ENCODE data around the gene MBD3.
"Not testable (repeated sequence)": the region's sequence is repeated elsewhere in the genome, so short reads cannot be mapped to it uniquely, and the experiment has no call there.

The MBD3 gene

DNA sequence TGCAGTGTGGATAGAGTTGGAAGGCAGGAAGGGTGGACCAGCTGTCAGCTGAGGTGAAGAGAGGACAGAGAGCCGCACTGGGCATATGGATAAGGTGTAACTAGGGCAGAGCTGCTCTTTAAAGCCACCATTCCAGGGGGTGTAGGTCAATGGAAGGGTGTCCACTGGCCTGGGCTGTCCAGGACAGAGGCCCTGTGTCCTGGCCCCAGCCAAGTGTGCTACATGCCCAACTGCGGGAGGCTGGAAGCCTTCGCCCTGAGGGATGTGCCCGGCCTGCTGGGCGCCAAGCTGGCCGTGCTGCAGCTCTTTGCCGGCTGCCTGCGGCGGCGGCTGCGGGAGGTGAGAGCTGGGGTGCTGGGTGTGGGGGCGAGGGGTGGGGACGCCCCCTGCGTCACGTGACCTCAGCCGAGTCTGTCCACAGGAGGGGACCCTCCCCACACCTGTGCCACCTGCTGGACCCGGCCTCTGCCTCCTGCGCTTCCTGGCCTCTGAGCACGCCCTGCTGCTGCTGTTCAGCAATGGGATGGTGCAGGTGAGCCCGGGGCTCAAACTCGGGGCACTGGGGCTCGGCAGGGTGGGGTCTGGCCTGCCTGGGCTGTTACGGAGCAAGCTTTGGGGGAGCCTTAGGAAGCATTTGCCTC lies 59.0 kb downstream of the MBD3 start:
- no peaks in the 10 kb centered on the region for H3K4me1 ChIP-seq (ENCODE audit: control insufficient read depth, insufficient read depth, low read length)
- H3K27me3 ChIP-seq (ENCODE audit: control insufficient read depth, insufficient read depth, low read length) = no peaks in the 10 kb centered on the region
- no peak overlapping the region for H3K4me3 ChIP-seq (ENCODE audit: low read depth, low read length)
- no peaks in the 10 kb centered on the region for H3K9me3 ChIP-seq (ENCODE audit: control insufficient read depth, insufficient read depth, low read length)
- H3K9ac ChIP-seq (ENCODE audit: low read depth, low read length) = no peak overlapping the region
- H3K27ac ChIP-seq (ENCODE audit: low read depth, low read length) = no peak overlapping the region
- H3K36me3 ChIP-seq (ENCODE audit: control insufficient read depth, insufficient read depth, low read length) = no peaks in the 10 kb centered on the region

DNA sequence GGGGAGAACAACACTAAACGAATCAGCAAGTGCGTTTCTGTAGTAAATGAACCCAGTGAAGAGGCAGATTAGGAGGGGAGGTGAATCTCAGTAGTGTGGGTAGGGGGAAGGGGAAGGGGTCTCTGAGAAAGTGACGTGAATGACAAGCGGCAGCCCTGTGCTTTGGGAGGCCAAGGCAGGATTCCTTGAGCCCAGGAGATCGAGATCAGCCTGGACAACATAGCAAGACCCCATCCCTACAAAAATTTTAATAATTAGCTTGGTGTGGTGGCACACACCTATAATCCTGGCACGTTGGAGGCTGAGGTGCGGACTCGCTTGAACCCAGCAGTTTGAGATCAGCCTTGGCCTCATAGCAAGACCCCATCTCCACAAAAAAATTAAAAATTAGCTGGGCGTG lies 60.7 kb downstream of the MBD3 start:
- H3K4me1 ChIP-seq (ENCODE audit: control insufficient read depth, insufficient read depth, low read length) = no peaks in the 10 kb centered on the region
- no peaks in the 10 kb centered on the region for H3K9me3 ChIP-seq (ENCODE audit: control insufficient read depth, insufficient read depth, low read length)
- H3K36me3 ChIP-seq (ENCODE audit: control insufficient read depth, insufficient read depth, low read length) = no peaks in the 10 kb centered on the region
- no peak overlapping the region for H3K27ac ChIP-seq (ENCODE audit: low read depth, low read length)
- H3K4me3 ChIP-seq (ENCODE audit: low read depth, low read length) = no peak overlapping the region
- no peak overlapping the region for H3K9ac ChIP-seq (ENCODE audit: low read depth, low read length)
- H3K27me3 ChIP-seq (ENCODE audit: control insufficient read depth, insufficient read depth, low read length) = no peaks in the 10 kb centered on the region

GRCh38 chr19:1531587-1531986 lies 61.1 kb downstream of the MBD3 start:
- H3K9ac ChIP-seq (ENCODE audit: low read depth, low read length) = no peak overlapping the region

GRCh38 chr19:1530856-1531255 lies 61.8 kb downstream of the MBD3 start:
- not testable (repeated sequence) for H3K9me3 ChIP-seq (ENCODE audit: control insufficient read depth, insufficient read depth, low read length); H3K27me3 ChIP-seq (ENCODE audit: control insufficient read depth, insufficient read depth, low read length); H3K36me3 ChIP-seq (ENCODE audit: control insufficient read depth, insufficient read depth, low read length); H3K4me3 ChIP-seq (ENCODE audit: low read depth, low read length); H3K9ac ChIP-seq (ENCODE audit: low read depth, low read length); H3K27ac ChIP-seq (ENCODE audit: low read depth, low read length); H3K4me1 ChIP-seq (ENCODE audit: control insufficient read depth, insufficient read depth, low read length)

More at GRCh38 chr19:1531587-1531986, 61.1 kb downstream of the MBD3 start:
- no peaks in the 10 kb centered on the region for H3K9me3 ChIP-seq (ENCODE audit: control insufficient read depth, insufficient read depth, low read length)
- no peak overlapping the region for H3K4me3 ChIP-seq (ENCODE audit: low read depth, low read length)
- no peaks in the 10 kb centered on the region for H3K27me3 ChIP-seq (ENCODE audit: control insufficient read depth, insufficient read depth, low read length)
- no peaks in the 10 kb centered on the region for H3K4me1 ChIP-seq (ENCODE audit: control insufficient read depth, insufficient read depth, low read length)
- no peaks in the 10 kb centered on the region for H3K36me3 ChIP-seq (ENCODE audit: control insufficient read depth, insufficient read depth, low read length)
- H3K27ac ChIP-seq (ENCODE audit: low read depth, low read length) = no peak overlapping the region

DNA sequence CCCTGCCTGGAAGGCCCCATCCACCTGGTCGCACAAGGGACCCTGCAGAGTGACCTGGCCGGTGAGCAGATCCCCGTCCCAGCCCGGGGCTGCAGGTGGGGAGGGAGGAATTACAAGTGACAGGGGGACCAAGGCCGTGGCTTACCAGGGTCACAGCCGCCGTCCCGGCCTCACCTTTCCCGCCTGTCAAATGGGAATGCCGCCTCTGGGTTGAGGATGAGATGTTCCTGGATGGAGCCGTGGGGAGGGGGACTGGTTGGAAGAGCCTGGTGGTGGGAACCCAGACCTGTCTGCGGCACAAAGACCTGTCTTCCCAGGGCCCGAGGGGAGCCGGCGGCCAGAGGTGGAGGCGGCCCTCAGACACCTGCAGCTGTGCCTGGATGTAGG lies 63.2 kb downstream of the MBD3 start:
- Histone ChIP-seq H3K4me3 (ENCODE audit: low read depth, low read length) (no peak overlapping the region), H3K9ac (ENCODE audit: low read depth, low read length) (no peak overlapping the region), H3K27ac (ENCODE audit: low read depth, low read length) (no peak overlapping the region), H3K27me3 (ENCODE audit: control insufficient read depth, insufficient read depth, low read length) (peaks cover 21% of the 10 kb centered on the region), H3K36me3 (ENCODE audit: control insufficient read depth, insufficient read depth, low read length) (no peaks in the 10 kb centered on the region), H3K4me1 (ENCODE audit: control insufficient read depth, insufficient read depth, low read length) (no peaks in the 10 kb centered on the region), H3K9me3 (ENCODE audit: control insufficient read depth, insufficient read depth, low read length) (no peaks in the 10 kb centered on the region)

GRCh38 chr19:1528596-1529429 lies 63.9 kb downstream of the MBD3 start:
- Histone ChIP-seq H3K4me3 (ENCODE audit: low read depth, low read length) (no peak overlapping the region), H3K9me3 (ENCODE audit: control insufficient read depth, insufficient read depth, low read length) (no peaks in the 10 kb centered on the region), H3K4me1 (ENCODE audit: control insufficient read depth, insufficient read depth, low read length) (no peaks in the 10 kb centered on the region), H3K27me3 (ENCODE audit: control insufficient read depth, insufficient read depth, low read length) (peaks cover 27% of the 10 kb centered on the region), H3K27ac (ENCODE audit: low read depth, low read length) (no peak overlapping the region), H3K36me3 (ENCODE audit: control insufficient read depth, insufficient read depth, low read length) (no peaks in the 10 kb centered on the region), H3K9ac (ENCODE audit: low read depth, low read length) (no peak overlapping the region)

- H3K9me3 ChIP-seq (ENCODE audit: control insufficient read depth, insufficient read depth, low read length) = no peaks in the 10 kb centered on the region
- no peaks in the 10 kb centered on the region for H3K4me1 ChIP-seq (ENCODE audit: control insufficient read depth, insufficient read depth, low read length)
- no peak overlapping the region for H3K27ac ChIP-seq (ENCODE audit: low read depth, low read length)
- H3K36me3 ChIP-seq (ENCODE audit: control insufficient read depth, insufficient read depth, low read length) = no peaks in the 10 kb centered on the region
- no peak overlapping the region for H3K4me3 ChIP-seq (ENCODE audit: low read depth, low read length)
- peaks cover 37% of the 10 kb centered on the region for H3K27me3 ChIP-seq (ENCODE audit: control insufficient read depth, insufficient read depth, low read length)
- H3K9ac ChIP-seq (ENCODE audit: low read depth, low read length) = no peak overlapping the region
Measured at GRCh38 chr19:1527650-1528309, 64.9 kb downstream of the MBD3 start.

GRCh38 chr19:1526979-1527649 lies 65.6 kb downstream of the MBD3 start:
- no peaks in the 10 kb centered on the region for H3K4me1 ChIP-seq (ENCODE audit: control insufficient read depth, insufficient read depth, low read length)
- no peak overlapping the region for H3K4me3 ChIP-seq (ENCODE audit: low read depth, low read length)
- H3K9ac ChIP-seq (ENCODE audit: low read depth, low read length) = no peak overlapping the region
- peaks cover 42% of the 10 kb centered on the region for H3K27me3 ChIP-seq (ENCODE audit: control insufficient read depth, insufficient read depth, low read length)
- no peaks in the 10 kb centered on the region for H3K36me3 ChIP-seq (ENCODE audit: control insufficient read depth, insufficient read depth, low read length)
- no peak overlapping the region for H3K27ac ChIP-seq (ENCODE audit: low read depth, low read length)
- no peaks in the 10 kb centered on the region for H3K9me3 ChIP-seq (ENCODE audit: control insufficient read depth, insufficient read depth, low read length)

GRCh38 chr19:1526066-1526778 lies 66.4 kb downstream of the MBD3 start:
- no peaks in the 10 kb centered on the region for H3K9me3 ChIP-seq (ENCODE audit: control insufficient read depth, insufficient read depth, low read length)
- no peak overlapping the region for H3K4me3 ChIP-seq (ENCODE audit: low read depth, low read length)
- H3K36me3 ChIP-seq (ENCODE audit: control insufficient read depth, insufficient read depth, low read length) = no peaks in the 10 kb centered on the region
- H3K4me1 ChIP-seq (ENCODE audit: control insufficient read depth, insufficient read depth, low read length) = no peaks in the 10 kb centered on the region
- peaks cover 48% of the 10 kb centered on the region for H3K27me3 ChIP-seq (ENCODE audit: control insufficient read depth, insufficient read depth, low read length)
- H3K9ac ChIP-seq (ENCODE audit: low read depth, low read length) = no peak overlapping the region
- no peak overlapping the region for H3K27ac ChIP-seq (ENCODE audit: low read depth, low read length)

DNA sequence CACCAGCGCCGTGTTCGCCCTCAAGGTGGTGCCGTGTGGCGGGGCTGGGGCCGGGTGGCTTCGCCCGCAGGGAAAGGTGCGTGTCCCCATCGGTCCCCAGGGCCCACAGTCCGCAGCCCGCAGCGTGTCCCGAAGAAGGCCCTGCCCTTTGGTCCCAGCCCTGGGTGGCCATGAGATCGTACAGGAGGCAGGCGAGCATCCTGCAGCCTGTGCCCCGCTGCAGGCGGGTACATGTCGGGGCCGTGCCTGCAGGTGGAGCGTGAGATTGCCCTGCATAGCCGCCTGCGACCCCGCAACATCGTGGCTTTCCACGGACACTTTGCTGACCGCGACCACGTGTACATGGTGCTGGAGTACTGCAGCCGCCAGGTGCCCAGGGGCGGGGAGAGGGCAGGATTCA lies 67.3 kb downstream of the MBD3 start:
- Histone ChIP-seq H3K9me3 (ENCODE audit: control insufficient read depth, insufficient read depth, low read length) (no peaks in the 10 kb centered on the region), H3K27ac (ENCODE audit: low read depth, low read length) (no peak overlapping the region), H3K4me1 (ENCODE audit: control insufficient read depth, insufficient read depth, low read length) (no peaks in the 10 kb centered on the region), H3K36me3 (ENCODE audit: control insufficient read depth, insufficient read depth, low read length) (no peaks in the 10 kb centered on the region), H3K4me3 (ENCODE audit: low read depth, low read length) (no peak overlapping the region), H3K27me3 (ENCODE audit: control insufficient read depth, insufficient read depth, low read length) (peaks cover 48% of the 10 kb centered on the region), H3K9ac (ENCODE audit: low read depth, low read length) (no peak overlapping the region)
